HG03354 (cell line): ENCODE data around the gene RHOT2.

Experiments
- ATAC-seq: cut with Tn5 transposase; IDR thresholded peaks from one replicate; pipeline ENCODE4 v1.9.1; 2021; ENCODE audit warnings: mild to moderate bottlenecking; ENCODE audit not compliant: unreplicated experiment, poor library complexity, severe bottlenecking

The RHOT2 gene

DNA sequence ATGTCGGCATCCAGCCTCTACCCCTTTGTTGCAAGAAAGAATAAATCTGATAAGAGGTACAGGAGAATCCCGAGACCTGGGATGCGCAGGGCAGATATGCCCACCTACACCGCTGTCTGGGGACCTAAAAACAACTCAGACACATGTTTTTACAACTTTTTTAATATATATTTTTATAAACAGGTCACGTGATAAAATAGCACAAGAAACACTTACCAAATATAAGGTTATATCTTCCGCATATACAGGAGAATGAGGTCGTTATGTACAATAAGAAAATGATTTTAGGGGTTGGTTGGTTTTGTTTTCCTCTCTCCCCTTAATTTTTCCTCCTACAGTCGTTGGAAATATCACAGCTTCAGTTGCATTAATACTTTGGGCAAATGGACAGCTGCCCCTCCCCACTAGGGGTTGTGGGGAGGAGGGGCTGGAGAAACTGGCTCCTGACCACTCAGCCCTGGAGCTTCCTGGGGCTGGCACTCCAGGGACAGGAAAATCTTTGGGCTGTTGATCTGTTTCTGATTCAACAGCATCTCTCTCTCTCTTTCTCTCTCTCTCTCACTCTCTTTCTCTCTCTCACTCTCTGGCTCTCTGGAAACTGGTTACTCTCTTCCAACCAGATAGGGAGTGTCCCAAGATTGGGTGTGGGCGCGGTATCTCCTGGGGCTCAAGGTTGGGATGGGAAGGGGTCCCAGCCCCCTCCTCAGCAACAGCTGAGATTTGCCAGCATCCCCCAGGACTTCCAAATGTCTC lies 24.6 kb downstream of the RHOT2 start:
- no peak for ATAC-seq

DNA sequence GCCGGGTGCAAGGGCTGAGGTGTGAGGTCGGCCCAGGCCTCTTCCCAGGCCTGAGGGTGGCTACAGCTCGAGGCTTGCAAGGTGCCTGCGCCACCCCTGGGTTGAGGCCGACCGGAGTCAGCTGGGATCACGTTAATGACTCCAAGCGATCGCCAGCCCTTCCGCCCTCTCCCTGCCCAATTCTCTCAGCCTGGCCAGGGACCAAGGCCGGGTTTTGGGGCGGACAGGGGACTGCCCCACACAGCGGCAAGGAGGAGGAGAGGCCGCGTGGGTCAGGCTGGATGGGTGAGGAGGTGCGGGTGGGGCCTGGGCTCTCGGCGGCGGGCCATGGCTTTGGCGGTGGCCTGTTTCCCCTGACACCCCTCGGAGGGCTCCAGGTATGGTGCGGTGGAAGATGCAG lies 25.4 kb downstream of the RHOT2 start:
- ATAC-seq = no peak

DNA sequence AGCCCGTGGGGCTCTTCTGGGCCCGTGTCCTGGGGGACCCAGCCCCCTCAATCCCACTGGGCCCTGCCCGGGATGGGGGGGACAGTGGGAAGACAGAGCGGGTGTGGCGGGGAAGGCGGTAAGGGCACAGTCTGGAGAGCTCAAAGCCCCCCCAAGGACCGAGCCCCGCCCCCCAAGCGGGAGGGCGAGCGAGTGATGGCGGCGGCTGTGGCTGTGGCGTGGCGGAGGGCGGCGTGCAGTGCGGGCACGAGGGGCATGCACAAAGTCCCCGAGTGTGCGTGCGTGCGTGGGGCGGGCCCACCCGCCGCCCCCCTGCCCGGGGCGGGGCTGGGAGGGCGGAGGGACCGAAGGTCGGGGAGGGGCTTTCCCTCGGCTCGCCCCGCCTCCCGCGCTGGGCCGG lies 25.8 kb downstream of the RHOT2 start:
- ATAC-seq = no peak

DNA sequence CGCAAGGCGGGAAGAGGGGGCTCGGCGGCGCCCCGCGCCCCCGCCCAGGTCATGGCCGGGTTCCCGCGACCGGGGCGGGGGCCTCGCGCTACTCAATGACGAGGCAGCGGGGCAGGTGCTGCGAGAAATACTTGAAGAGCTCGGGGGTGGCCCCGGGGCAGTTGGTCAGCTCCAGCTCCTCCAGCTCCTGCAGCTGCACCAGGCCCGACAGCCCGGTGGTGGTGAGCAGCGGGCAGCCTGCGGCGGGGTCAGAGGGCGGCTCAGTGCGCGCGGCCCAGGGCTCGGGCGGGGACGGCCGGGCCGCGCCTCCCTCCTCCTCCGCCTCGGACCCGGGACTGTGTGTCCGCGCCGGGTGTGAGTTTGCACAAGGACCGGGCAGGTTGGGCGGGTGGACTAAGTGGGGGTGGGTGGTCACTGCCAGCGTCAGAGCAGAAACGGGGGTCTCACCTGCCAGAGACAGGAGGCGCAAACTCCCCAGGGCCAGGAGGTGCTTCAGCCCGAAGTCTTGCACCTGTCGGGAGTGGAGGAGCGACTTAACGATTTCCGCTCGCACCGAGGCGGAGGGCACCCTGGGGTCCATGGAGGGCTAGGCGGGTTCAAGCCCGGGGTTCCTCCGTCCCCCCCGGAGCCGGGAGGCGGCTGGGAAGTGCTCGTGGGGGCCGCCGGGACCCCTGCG lies 26.4 kb downstream of the RHOT2 start:
- no peak for ATAC-seq

DNA sequence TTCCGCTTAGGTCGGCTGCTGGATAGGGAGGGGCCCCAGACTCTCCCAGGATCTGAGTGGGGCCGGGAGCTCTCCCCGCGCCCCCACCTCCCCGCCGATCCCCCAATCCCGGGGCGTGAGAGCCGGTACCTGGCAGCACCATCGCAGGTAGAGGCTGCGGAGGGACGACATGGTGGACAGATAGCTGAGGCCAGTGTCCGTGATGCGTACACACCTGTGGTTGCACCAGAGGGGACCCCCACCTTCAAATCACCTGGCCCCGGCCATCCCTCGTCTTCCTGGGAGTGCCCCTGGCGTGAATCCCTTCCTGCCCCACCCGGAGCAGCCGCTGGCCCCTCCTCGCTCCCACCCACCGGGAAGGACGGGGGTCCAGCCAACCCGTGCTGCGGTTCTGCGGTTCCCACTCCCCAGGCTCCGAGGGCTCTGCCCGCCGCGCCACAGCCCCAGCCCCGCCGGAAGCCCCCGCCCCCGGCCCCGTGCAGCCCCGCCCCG lies 27.0 kb downstream of the RHOT2 start:
- no peak for ATAC-seq

DNA sequence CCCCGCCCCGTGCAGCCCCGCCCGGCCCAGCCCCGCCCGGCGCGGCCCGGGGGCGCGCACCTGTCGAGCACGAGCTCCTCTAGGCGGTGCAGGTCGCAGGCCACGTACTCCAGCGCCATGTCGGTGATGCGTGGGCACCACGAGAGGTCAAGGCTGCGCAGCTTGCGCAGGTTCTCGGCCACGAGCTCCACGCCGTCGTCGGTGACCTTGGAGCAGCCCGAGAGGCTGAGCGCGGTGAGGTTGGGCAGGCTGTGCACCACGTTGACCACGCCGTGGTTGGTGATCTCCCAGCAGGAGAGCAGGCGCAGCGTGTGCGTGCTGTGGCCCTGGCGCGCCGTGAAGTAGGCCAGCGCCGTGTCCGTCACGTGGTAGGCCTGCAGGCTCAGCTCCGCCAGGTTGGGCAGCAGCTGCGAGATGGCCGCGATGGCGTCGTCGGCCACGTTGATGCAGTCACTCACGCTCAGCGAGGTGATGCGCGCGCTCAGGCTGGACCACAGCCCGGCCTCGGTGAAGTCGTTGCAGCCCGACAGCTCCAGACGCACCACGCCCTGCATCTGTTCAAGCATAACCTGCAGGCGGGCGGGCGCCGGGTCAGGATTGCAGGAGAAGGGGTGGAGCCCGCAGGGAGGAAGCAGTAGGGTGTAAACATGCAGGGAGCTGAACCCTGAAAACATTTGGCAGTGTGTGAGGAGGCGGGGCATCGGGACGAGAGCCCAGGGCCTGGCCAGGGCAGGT lies 27.6 kb downstream of the RHOT2 start:
- peak; percentile 43 for ATAC-seq

DNA sequence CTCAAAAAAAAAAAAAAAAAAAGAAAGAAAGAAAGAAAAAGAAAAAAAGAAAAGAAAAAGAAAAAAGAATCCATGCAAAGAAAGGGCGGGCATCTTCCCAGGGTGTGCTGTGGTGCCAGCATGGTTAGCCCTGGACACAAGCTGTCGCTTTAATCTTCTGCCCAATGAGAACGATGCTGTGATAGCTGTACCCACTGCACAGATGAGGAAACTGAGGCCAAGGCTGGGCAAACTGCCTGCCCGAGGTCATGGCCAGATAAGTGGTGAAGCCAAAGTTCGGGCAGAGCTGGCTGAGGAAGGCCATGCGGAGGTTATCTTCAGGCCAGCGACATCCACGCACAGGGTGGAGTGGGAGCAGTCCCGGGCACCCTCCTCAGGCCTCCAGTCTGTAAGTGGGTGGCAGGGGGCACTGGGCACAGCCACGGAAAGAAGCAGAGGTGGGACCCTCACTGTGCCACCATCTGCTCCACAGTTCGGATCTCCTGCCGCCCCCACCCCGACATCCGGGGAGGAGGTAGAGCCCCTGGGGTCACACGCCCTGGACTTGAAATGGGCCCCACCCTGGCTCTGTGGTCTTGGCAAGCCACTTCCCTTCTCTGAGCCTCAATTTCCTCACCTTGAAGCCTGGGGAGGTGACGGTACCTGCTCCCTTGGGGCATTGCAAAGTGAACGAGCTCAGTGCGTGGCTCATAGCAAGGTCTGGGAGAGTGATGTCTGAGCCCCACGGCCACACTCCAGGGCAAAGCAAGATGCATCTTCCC lies 31.2 kb downstream of the RHOT2 start:
- no peak for ATAC-seq

DNA sequence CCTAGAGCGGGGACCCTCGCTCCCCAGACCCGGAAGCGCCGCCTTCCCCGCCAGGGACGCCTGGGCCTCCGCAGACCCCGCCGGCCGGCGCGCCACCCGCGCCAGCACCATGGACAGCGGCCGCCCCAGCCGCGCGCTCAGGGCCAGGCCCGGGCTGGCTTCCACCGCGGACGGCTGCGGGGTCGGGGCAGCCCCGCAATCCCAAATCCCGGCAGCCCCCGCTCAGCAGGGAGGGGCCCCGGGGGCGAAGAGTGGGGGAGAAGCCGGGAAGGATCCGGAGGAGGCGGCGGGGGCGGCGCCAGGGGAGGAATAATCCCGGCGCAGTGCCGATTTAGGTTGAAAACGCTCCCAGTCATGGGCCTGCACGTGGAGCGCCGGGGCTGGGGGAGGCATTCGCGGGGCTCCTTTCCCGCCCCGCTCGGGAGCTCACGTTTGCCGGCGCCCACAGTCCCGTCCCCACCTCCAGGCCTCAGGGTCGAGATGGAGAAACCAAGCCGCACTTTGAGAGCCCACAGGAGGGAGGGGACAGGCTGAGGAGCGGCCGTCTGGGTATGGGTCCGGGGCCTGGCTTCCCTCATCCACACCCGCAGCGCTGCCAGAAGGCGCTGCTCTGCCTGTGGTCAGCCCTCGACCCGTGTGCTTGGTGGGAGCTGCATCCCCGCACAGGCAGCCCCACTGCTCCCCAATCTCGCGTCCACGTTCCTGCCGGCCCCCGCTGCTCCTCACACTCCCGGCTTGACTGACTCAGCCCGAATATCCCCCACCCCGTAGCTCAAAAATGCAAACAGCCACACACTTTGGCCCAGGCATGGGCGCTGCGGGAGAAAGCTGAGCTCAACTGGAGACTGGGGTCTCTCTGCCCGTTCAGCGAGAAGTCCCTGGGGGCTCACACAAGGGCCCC lies 33.0 kb downstream of the RHOT2 start:
- no peak for ATAC-seq

DNA sequence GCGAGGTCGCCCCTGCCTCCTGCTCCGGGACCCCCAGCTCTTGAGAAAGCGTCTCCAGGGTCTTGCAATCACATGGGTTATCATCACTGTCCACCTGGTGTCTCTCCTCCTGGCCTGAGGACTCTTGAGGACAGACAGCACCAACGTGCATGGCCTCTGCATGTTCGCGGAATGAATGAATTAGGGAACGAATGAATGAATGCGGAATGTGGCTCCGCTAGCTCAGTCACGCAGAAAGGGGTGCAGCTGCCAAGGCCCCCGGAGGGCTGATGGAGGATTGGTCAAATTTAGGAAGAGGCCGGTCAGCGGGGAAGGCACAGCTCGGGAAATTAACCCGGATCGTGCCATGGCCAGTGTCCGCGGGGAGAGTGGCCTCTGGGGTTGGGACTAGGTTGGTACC lies 34.4 kb downstream of the RHOT2 start:
- no peak for ATAC-seq

DNA sequence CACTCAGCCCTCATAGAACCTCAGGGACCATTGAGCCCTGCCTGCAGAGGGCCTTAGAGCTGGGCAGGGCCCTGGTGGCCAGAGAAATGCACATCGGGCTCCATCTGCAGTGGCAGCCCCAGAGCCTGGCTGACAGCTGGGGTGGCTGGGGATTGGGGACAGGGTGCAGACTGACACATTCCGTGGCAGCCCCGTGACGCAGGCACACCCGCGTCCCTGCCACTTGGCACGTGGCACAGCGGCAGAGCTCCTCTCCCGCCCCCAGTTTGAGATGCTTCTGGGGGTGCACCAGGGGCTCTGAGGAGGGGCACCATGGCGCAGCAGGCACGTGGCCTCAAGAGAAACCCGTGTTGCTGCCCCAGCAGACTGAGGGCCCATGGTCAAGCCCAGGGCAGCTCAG lies 35.5 kb downstream of the RHOT2 start:
- ATAC-seq = no peak

DNA sequence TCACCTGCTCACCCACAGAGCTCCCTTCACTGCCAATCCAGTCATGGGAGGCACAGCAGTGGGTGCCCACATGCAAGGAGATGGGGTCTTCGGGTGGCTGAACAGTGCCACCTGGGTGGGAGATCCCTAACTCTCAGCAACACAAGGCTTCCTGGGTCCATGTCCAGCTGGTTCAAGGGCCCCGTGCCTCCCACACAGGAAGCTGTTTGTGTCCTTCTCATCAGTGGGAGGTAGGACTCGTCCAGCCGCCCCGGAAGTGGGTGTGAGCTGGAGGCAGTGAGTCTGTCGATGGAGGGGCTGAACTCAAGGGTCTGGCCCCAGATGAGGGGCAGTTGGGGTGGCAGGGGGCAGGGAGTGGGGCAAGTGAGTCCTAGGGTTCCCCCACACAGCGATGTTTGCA lies 36.1 kb downstream of the RHOT2 start:
- ATAC-seq = no peak

DNA sequence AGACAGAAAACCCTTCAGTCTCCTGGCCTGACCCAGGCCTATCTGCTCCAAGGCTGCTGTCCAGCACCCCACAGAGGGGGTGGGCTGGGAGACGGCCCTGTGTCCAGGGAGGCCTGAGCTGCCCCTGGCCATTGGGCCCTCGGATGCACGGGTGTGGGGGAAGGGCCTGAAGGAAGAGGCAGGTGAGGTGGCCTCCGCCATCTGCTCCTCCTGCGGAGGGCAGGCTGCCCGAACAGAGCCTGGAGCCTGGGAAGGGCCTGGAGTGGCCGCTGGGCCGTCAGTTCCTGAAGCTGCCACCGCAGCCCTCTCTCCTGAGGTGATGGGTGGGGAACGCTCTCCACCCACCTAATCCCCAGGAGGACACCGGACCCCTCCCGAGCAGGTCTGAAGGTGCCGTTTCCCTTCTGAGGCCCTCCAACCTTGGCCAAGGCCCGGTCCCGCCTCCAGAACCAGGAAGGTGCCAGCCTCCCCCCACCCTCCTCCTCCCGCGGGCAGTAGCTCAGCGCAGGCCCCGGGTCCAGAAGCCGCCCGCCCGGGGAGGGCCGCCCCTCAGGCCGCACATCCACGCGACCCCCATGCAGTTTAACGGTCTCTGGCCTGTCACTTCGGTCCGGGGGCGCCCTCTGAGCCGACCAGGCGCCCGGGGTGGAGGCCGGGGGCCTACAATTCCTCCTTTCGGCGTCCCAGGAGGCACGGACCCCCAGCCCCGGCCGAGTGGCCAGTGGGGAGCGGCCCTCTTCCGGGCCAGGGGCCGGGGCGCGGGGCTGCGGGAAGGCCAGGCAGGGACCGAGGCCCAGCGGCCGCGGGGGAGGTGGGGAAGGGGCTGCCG lies 36.8 kb downstream of the RHOT2 start:
- ATAC-seq = no peak

DNA sequence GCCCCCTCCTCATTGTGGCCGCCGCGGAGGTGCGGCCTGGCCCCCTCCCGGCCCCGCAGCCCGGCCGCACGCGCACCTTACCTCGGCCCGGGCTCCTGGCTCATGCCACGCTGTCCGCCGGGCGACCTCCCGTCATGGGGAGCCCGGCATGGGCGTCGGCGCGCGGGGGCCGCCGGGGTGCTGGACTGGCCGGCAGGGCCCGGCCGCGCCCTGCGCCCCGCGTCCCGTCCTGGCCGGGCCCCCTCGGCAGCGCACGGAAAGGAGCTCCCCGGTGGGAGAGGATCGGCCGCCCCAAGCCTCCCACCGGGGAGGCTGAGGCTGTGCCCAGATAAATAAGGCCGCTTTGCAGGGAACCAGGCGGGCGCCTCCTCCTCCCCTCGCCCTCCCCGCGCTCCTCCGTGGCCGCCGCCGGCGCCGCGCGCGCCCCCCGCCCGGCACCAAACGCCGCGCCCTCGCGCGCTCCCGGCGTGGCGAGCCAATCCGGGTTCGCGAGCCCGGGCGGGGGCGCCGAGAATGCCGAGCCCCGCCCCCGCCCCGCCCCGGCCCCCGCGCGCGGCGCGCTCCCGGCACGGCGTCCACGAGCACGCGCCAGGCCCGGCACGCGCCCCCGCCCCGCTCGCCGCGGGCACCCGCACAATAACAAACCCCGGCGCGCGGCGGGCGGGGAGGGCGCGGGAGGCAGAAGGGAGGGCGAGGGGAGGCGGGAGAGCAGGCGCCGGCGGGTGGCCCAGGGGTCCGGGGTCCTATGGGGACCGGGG lies 37.7 kb downstream of the RHOT2 start, which contains the start of gene FBXL16:
Gene FBXL16 (minus strand): TSS at position 371 of the 758 bp plus-strand sequence. CDS start 8,396 bp downstream, outside the sequence.
- no peak for ATAC-seq

DNA sequence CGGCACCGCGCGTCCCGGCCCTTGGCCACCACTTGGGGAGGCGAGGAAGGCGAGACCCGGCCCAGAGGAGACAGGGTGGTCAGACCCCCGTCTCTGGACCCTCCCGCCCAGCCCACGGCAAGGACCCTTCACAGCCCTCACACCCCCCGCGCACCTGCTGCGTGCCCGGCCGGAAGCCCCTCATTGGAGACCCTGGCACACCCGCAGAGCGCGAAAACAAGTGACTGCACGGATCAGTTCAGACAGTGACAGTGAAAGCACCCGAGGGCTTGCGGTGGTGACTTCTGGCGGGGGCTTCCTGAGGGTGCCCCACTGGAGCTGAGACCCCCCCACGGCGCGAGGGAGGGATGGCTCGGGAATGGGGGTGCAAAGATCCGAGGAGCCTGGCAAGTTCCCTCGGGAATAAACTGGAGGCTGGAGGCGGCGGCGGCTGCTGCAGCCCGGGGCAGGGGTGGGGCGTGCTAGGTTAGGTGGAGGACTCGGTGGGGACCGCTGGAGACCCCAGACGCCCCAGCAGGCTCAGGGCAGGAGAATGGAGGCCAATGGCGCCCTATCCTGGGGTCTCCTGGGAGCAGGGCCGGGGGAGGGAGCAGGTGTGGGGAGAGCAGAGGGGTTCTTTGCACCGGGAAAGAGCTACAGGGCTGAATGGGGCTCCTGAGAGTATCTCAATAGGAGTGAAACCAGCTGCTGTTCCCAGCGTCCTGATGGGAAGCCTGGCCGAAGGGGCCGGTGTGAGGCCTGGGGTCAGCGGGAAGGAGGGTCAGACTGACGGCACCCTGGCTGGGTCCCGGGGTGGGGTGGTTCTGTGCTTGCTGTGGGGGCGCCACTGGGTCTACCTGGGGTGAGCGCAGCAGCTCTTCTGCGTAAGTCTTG lies 38.5 kb downstream of the RHOT2 start:
- ATAC-seq = no peak

DNA sequence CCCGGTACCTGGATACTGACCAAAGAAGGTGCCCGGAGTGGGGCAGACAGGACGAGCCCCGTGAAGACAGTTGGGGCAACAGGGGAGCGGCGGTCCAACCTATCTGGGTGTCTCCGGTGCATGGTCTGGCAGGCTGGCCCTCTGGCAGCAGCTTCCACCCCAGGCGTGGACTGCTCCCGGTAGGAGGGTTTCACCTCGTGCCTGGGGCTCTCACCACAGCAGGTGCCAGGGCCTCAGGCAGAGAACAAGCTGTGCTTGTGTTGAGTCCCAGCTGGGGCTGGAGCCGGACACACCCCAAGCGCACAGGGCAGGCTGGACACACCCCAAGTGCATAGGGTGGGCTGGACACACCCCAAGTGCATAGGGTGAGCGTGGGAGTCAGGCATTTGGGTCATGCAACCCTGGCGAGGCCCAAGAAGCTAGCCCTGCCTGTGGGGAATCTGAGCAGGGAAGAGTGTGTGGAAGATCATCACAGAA lies 39.2 kb downstream of the RHOT2 start:
- no peak for ATAC-seq

DNA sequence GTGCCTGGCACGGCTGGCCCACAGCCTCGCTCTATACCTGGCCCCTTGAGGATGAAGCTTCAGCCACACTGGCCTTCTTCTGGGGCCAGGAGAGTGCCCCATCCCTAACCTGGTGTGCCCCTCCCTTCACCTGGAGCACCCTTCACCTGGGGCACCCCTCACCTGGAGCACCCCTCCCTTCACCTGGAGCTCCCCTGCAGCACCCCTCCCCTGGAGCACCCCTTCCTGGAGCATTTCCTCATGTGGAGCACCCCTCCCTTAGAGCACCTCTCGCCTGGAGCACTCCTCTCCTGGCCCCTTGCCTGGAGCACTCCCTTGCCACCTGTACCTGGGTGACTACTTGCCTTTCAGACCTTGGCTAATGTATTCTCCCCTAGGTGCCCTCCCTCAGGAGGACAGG lies 40.1 kb downstream of the RHOT2 start:
- ATAC-seq = no peak
